ENCODE measurements around the gene ADAMTS2.

Gene ADAMTS2

GRCh38 chr5:179256328-179257175, 88.7 kb downstream of the ADAMTS2 start:
- H3K27ac ChIP-seq: no peak overlapping the region
- TF ChIP-seq ZFX (IDR thresholded peaks at IDR 0.05): no peak
- TF ChIP-seq CTCF (conservative IDR thresholded peaks at IDR 0.05): no peak

- TF ChIP-seq ZFX (IDR thresholded peaks at IDR 0.05): no peak
- TF ChIP-seq CTCF (conservative IDR thresholded peaks at IDR 0.05): no peak
- no peak overlapping the region for H3K27ac ChIP-seq
These were observed 89.5 kb downstream of the ADAMTS2 start for GRCh38 chr5:179255527-179256327.

GRCh38 chr5:179254638-179255271, 90.5 kb downstream of the ADAMTS2 start:
- H3K27ac ChIP-seq: no peak overlapping the region
- TF ChIP-seq ZFX (IDR thresholded peaks at IDR 0.05): no peak
- no peak for TF ChIP-seq CTCF (conservative IDR thresholded peaks at IDR 0.05)

GRCh38 chr5:179253730-179254129, 91.5 kb downstream of the ADAMTS2 start:
- TF ChIP-seq CTCF (conservative IDR thresholded peaks at IDR 0.05): no peak
- TF ChIP-seq ZFX (IDR thresholded peaks at IDR 0.05): no peak
- no peak overlapping the region for H3K27ac ChIP-seq

- TF ChIP-seq CTCF (conservative IDR thresholded peaks at IDR 0.05): no peak
- TF ChIP-seq ZFX (IDR thresholded peaks at IDR 0.05): no peak
- H3K27ac ChIP-seq: no peak overlapping the region
These were observed 93.8 kb downstream of the ADAMTS2 start for GRCh38 chr5:179251276-179251969.

- TF ChIP-seq ZFX (IDR thresholded peaks at IDR 0.05) (no peak), CTCF (conservative IDR thresholded peaks at IDR 0.05) (no peak)
- no peak overlapping the region for H3K27ac ChIP-seq
These were observed 94.6 kb downstream of the ADAMTS2 start for GRCh38 chr5:179250561-179251225.
